ENCODE results near the gene HNRNPA1.
"Not testable (repeated sequence)": the region's sequence is repeated elsewhere in the genome, so short reads cannot be mapped to it uniquely, and the experiment has no call there.

Gene HNRNPA1
- long read RNA-seq, full-length matches to known transcripts = 16,459 of 17,236 reads
- long read RNA-seq, partial matches to known transcripts = 408 of 17,236 reads
- long read RNA-seq, other reads (novel, unspliced or antisense) = 369 of 17,236 reads

GRCh38 chr12:54280468-54281260 lies at the start of gene HNRNPA1:
HNRNPA1 (plus strand) TSS chr12:54280726; CDS start chr12:54280808, 82 bp downstream.
- H3K27me3 ChIP-seq (ENCODE audit: insufficient read depth, poor library complexity, severe bottlenecking) = no peaks in the 10 kb centered on the region
- TF ChIP-seq POLR2AphosphoS5 (IDR thresholded peaks at IDR 0.05; ENCODE audit: low read depth) (peak; percentile 96), REST (IDR thresholded peaks at IDR 0.05; ENCODE audit: insufficient replicate concordance, low read depth) (peak; percentile 82), CTCF (IDR thresholded peaks at IDR 0.05; ENCODE audit: insufficient read depth, low read length) (no peak)
- peak; percentile 100 for DNase-seq (ENCODE audit: low read depth in 1 of 2, low spot score in 1 of 2)
- peak within 1 kb of the TSS; percentile 99 for H3K27ac ChIP-seq (replicated peaks)
- H3K4me3 ChIP-seq (replicated peaks; ENCODE audit: insufficient read depth, low read length) = peak within 1 kb of the TSS; percentile 74

- DNase-seq (ENCODE audit: low read depth in 1 of 2, low spot score in 1 of 2); H3K27me3 ChIP-seq (ENCODE audit: insufficient read depth, poor library complexity, severe bottlenecking); H3K4me3 ChIP-seq (replicated peaks; ENCODE audit: insufficient read depth, low read length); H3K27ac ChIP-seq (replicated peaks): not testable (repeated sequence)
Measured at GRCh38 chr12:54231269-54231668, 49.3 kb upstream of the HNRNPA1 start.

- Histone ChIP-seq H3K27me3 (ENCODE audit: insufficient read depth, poor library complexity, severe bottlenecking) (no peaks in the 10 kb centered on the region), H3K4me3 (replicated peaks; ENCODE audit: insufficient read depth, low read length) (no peak overlapping the region), H3K27ac (replicated peaks) (no peak overlapping the region)
- no peak for DNase-seq (ENCODE audit: low read depth in 1 of 2, low spot score in 1 of 2)
- TF ChIP-seq REST (IDR thresholded peaks at IDR 0.05; ENCODE audit: insufficient replicate concordance, low read depth) (no peak), GABPA (IDR thresholded peaks at IDR 0.05; ENCODE audit: low read depth) (no peak), SPI1 (IDR thresholded peaks at IDR 0.05; ENCODE audit: borderline replicate concordance, low read depth) (no peak), CTCF (IDR thresholded peaks at IDR 0.05; ENCODE audit: insufficient read depth, low read length) (no peak), POLR2AphosphoS5 (IDR thresholded peaks at IDR 0.05; ENCODE audit: low read depth) (no peak)
Measured at GRCh38 chr12:54232790-54233189, 47.7 kb upstream of the HNRNPA1 start.

GRCh38 chr12:54238531-54238930 lies 42.0 kb upstream of the HNRNPA1 start:
- H3K27ac ChIP-seq (replicated peaks) = no peak overlapping the region
- no peaks in the 10 kb centered on the region for H3K27me3 ChIP-seq (ENCODE audit: insufficient read depth, poor library complexity, severe bottlenecking)
- DNase-seq (ENCODE audit: low read depth in 1 of 2, low spot score in 1 of 2) = no peak
- no peak overlapping the region for H3K4me3 ChIP-seq (replicated peaks; ENCODE audit: insufficient read depth, low read length)
- TF ChIP-seq POLR2AphosphoS5 (IDR thresholded peaks at IDR 0.05; ENCODE audit: low read depth) (no peak), CTCF (IDR thresholded peaks at IDR 0.05; ENCODE audit: insufficient read depth, low read length) (no peak), REST (IDR thresholded peaks at IDR 0.05; ENCODE audit: insufficient replicate concordance, low read depth) (no peak), SPI1 (IDR thresholded peaks at IDR 0.05; ENCODE audit: borderline replicate concordance, low read depth) (no peak), GABPA (IDR thresholded peaks at IDR 0.05; ENCODE audit: low read depth) (no peak)

All from HL-60 (cell line).